ENCODE results near the gene RRP7A.
"Not testable (repeated sequence)": the region's sequence is repeated elsewhere in the genome, so short reads cannot be mapped to it uniquely, and the experiment has no call there.

The RRP7A gene

GRCh38 chr22:42561856-42562255 lies 42.3 kb upstream of the RRP7A start:
- no peak for TF ChIP-seq CTCF (IDR thresholded peaks at IDR 0.05; ENCODE audit: extremely low read depth, insufficient read depth, missing control alignments)
- in situ Hi-C loops (cut with MboI; ENCODE audit: low pct_unique_long_range_greater_than_20kb, low sequenced_read_pairs, unreplicated experiment) = no loop called here
- no peak for DNase-seq (ENCODE audit: low spot score)

- DNase-seq (ENCODE audit: low spot score) = no peak
- TF ChIP-seq CTCF (IDR thresholded peaks at IDR 0.05; ENCODE audit: extremely low read depth, insufficient read depth, missing control alignments) = peak; percentile 57
- in situ Hi-C loops (cut with MboI; ENCODE audit: low pct_unique_long_range_greater_than_20kb, low sequenced_read_pairs, unreplicated experiment) = no loop called here
Measured at GRCh38 chr22:42560781-42561180, 41.2 kb upstream of the RRP7A start.

GRCh38 chr22:42560381-42560780 lies 40.8 kb upstream of the RRP7A start:
- in situ Hi-C loops (cut with MboI; ENCODE audit: low pct_unique_long_range_greater_than_20kb, low sequenced_read_pairs, unreplicated experiment) = no loop called here
- no peak for TF ChIP-seq CTCF (IDR thresholded peaks at IDR 0.05; ENCODE audit: extremely low read depth, insufficient read depth, missing control alignments)
- DNase-seq (ENCODE audit: low spot score) = no peak

- in situ Hi-C loops (cut with MboI; ENCODE audit: low pct_unique_long_range_greater_than_20kb, low sequenced_read_pairs, unreplicated experiment) = no loop called here
- TF ChIP-seq CTCF (IDR thresholded peaks at IDR 0.05; ENCODE audit: extremely low read depth, insufficient read depth, missing control alignments) = no peak
- peak; percentile 90 for DNase-seq (ENCODE audit: low spot score)
Measured at GRCh38 chr22:42553475-42554361, 34.1 kb upstream of the RRP7A start, which contains the start of gene SERHL2. SERHL2 (plus strand) TSS chr22:42553956; CDS start chr22:42554021, 65 bp downstream.

- DNase-seq (ENCODE audit: low spot score); in situ Hi-C loops (cut with MboI; ENCODE audit: low pct_unique_long_range_greater_than_20kb, low sequenced_read_pairs, unreplicated experiment): not testable (repeated sequence)
Measured at GRCh38 chr22:42552294-42552647, 32.7 kb upstream of the RRP7A start.

- in situ Hi-C loops (cut with MboI; ENCODE audit: low pct_unique_long_range_greater_than_20kb, low sequenced_read_pairs, unreplicated experiment) = no loop called here
- no peak for DNase-seq (ENCODE audit: low spot score)
- no peak for TF ChIP-seq CTCF (IDR thresholded peaks at IDR 0.05; ENCODE audit: extremely low read depth, insufficient read depth, missing control alignments)
Measured at GRCh38 chr22:42549331-42550060, 29.9 kb upstream of the RRP7A start.

All from GM13977 (cell line).